ENCODE measurements around the gene AKAP6.

The AKAP6 gene

DNA sequence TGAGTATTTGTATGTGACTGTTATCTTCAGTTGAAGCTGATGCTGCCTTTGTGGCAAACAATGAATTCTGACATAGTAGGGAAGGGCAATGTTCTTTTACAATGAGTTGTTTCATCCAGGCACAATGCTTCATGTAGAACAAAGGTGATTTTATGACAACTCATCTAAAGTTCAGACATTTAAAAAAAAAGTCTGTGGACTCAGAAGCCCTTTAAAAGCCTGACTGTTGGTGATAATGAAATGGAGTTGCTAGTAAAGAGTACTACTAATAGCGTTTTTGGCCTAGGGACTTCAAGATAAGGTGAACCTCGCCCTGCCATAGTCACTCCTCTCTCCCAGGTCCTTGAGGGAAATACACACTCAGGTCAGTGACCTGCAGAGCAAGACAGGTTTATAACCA, 105.1 kb downstream of the AKAP6 start:
- no peak overlapping the region for H3K4me3 ChIP-seq (ENCODE audit: low read depth, low read length)
- DNase-seq (ENCODE audit: low read depth), result no peak
- TF ChIP-seq, protein P1, sequence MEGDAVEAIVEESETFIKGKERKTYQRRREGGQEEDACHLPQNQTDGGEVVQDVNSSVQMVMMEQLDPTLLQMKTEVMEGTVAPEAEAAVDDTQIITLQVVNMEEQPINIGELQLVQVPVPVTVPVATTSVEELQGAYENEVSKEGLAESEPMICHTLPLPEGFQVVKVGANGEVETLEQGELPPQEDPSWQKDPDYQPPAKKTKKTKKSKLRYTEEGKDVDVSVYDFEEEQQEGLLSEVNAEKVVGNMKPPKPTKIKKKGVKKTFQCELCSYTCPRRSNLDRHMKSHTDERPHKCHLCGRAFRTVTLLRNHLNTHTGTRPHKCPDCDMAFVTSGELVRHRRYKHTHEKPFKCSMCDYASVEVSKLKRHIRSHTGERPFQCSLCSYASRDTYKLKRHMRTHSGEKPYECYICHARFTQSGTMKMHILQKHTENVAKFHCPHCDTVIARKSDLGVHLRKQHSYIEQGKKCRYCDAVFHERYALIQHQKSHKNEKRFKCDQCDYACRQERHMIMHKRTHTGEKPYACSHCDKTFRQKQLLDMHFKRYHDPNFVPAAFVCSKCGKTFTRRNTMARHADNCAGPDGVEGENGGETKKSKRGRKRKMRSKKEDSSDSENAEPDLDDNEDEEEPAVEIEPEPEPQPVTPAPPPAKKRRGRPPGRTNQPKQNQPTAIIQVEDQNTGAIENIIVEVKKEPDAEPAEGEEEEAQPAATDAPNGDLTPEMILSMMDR (IDR thresholded peaks at IDR 0.05; ENCODE audit: control insufficient read depth, extremely low read depth, insufficient read depth), result no peak

DNA sequence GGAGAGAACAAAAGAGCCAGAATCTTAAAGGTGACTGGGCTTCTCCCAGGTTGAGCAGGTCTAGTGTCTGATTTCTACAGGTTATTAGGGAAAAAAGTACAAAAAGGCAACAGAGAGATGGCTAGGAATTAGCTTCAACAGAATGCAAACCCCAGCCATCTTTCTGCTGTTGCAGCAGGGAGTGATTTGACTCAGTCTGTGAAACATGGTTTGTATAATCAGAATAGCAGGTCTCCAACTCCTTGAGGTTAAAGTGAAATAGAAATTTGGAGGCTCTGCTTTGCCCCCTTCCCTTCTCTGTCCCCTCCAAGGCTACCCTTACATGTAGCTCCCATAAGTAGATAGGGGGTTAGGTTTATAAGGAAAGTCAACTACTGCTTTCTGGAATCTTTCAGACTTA, 105.8 kb downstream of the AKAP6 start:
- TF ChIP-seq, protein P1 (IDR thresholded peaks at IDR 0.05; ENCODE audit: control insufficient read depth, extremely low read depth, insufficient read depth), result no peak
- H3K4me3 ChIP-seq (ENCODE audit: low read depth, low read length), result no peak overlapping the region
- no peak for DNase-seq (ENCODE audit: low read depth)

DNA sequence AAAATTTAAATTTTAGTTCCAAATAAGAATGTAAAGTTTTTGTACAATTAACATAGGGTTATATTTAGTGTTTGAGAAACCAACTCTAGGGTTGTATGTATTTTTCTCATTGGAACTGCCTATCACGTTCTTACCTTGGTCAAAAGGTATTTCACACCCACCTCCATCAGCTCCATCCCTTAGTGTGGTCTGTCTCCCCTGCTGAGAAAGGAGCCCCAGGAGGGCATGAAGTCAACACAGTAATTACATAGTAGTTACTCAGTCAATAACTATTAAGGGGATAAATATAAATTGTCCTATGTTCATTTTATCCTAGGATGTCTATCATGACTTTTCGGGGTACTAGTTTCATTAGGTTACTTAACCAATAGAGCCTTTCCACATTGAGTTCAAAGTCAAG, 106.3 kb downstream of the AKAP6 start:
- TF ChIP-seq, protein P1 (IDR thresholded peaks at IDR 0.05; ENCODE audit: control insufficient read depth, extremely low read depth, insufficient read depth), result no peak
- no peak for DNase-seq (ENCODE audit: low read depth)
- H3K4me3 ChIP-seq (ENCODE audit: low read depth, low read length), result no peak overlapping the region

DNA sequence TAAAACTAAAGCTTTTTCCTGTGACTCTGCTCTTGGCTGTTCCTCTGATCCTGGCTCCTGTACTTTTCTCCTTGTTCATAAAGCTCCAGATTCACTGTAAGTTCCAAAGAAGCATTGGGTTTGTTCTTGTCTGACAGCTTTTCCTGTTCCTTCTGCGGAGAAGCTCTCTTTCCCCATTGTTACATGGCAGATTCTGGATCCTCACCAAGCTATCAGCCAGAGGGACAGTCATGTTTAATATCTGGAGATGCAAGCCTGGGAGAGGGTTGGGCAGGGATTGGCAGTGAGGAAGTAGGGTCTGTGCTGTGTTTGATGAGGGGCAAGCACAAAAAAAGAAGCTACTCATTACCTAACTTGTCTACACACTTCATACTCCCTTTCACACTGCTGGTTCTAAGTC, 107.9 kb downstream of the AKAP6 start:
- no peak overlapping the region for H3K4me3 ChIP-seq (ENCODE audit: low read depth, low read length)
- TF ChIP-seq, protein P1 (IDR thresholded peaks at IDR 0.05; ENCODE audit: control insufficient read depth, extremely low read depth, insufficient read depth), result no peak
- no peak for DNase-seq (ENCODE audit: low read depth)

DNA sequence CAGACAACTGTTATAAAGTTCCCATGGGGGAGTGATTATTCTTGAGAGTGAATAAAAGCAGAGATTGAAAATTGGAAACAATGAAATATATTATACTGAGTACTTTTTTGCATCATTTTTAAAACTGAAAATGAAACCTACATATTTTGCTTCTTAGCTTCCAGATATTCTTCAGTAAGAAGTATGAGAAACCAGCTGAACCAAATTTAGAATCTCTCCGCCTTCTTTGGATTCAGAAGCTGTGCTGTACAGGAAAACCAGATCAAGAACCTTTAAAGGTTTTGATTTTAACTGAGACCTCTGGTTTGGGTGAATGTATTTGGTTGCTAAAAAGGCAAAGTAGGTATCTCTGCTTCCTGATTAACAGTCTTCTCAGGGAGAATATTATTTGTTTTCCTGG, 109.4 kb downstream of the AKAP6 start:
- H3K4me3 ChIP-seq (ENCODE audit: low read depth, low read length), result no peak overlapping the region
- TF ChIP-seq, protein P1 (IDR thresholded peaks at IDR 0.05; ENCODE audit: control insufficient read depth, extremely low read depth, insufficient read depth), result no peak

DNA sequence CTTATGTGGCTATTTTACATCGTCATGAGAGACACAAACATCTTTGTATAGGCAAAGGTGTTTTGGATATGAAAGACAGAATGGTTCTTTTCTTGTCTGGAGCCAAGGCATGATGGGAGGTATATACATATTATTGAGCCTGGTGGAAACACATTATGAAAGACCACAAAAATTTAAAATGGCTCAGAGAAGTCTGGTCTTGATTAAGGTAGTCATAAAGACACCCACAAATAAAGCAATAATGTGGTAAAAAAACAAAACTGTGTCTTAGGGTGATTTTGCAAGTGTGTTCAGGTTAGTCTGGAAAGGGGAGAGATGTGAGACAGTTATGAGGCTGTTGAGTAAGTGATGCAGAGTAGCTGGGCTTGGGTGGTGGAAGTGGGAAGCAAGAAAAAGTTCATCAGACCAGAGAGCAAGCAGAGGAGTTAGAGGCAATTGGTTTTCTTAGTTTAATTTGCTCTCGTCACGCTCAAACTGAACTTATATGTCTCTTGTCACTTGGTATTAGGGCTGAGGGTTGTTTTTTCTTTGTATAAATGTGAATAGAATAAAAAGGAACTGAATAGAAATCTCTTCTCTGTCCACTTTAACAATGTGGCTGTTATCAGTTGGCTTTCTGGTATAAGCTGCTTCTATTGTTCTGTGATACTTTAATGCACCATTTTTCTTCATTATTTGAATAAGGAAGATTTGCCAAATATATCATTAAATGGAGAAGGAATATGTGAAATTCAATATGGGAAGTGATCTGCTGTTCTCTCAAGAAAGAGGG, 115.0 kb downstream of the AKAP6 start:
- no peak overlapping the region for H3K4me3 ChIP-seq (ENCODE audit: low read depth, low read length)
- DNase-seq (ENCODE audit: low read depth), result no peak
- TF ChIP-seq, protein P1 (IDR thresholded peaks at IDR 0.05; ENCODE audit: control insufficient read depth, extremely low read depth, insufficient read depth), result no peak

More for the DNA sequence above, 109.4 kb downstream of the AKAP6 start:
- no peak for DNase-seq (ENCODE audit: low read depth)

DNA sequence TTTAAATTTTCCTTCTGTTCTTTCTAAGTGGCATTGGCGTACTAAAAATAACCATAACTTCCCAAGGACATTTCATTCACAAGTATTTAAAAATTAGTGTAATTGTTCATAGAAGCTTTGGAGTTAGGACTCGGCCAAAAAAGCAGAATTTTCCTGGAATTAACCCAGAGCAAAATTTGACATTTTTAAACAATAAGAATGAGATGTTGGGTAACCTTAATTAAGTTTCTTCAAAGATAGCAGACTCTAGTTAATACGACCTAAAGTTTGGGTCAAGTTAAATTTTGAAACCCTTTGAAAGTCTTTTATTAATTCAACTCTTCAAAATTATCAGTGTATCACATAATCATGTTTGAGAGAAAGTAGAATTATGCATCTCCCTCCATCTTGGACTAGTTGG, 118.3 kb downstream of the AKAP6 start:
- TF ChIP-seq, protein P1 (IDR thresholded peaks at IDR 0.05; ENCODE audit: control insufficient read depth, extremely low read depth, insufficient read depth), result no peak
- no peak overlapping the region for H3K4me3 ChIP-seq (ENCODE audit: low read depth, low read length)
- no peak for DNase-seq (ENCODE audit: low read depth)
